ENCODE data around the gene HECTD4. TPM values are rescaled to one million over a fixed set of nuclear protein-coding genes. Genes with fewer than 3 reads are reported as not detected.

Gene HECTD4
- polyA plus RNA-seq, 1 donor from 2014 or later: 15.8 TPM

- no peaks in the 10 kb centered on the region for H3K9me3 ChIP-seq (ENCODE audit: low read length)
- peaks cover 2% of the 10 kb centered on the region for H3F3A ChIP-seq (ENCODE audit: insufficient read depth, low read length, poor library complexity, severe bottlenecking)
- no peak overlapping the region for H2AFZ ChIP-seq (ENCODE audit: low read depth, low read length)
- no peak overlapping the region for H3K9ac ChIP-seq (ENCODE audit: low read length)
- H3K4me3 ChIP-seq (ENCODE audit: low read length): no peak overlapping the region
- H3K4me2 ChIP-seq (ENCODE audit: low read length): no peak overlapping the region
- TF ChIP-seq EP300 (conservative IDR thresholded peaks at IDR 0.05; ENCODE audit: poor library complexity, severe bottlenecking): no peak
- H3K27ac ChIP-seq (ENCODE audit: low read length): no peak overlapping the region
- H3K79me2 ChIP-seq (replicated peaks; ENCODE audit: insufficient read depth, low read length): no peaks in the 10 kb centered on the region
- no peaks in the 10 kb centered on the region for H3K9me2 ChIP-seq (ENCODE audit: insufficient read depth, low read length)
- no peaks in the 10 kb centered on the region for H4K20me1 ChIP-seq (ENCODE audit: insufficient read depth)
- no peaks in the 10 kb centered on the region for H3K27me3 ChIP-seq (ENCODE audit: insufficient read depth, low read depth, low read length)
- H3K36me3 ChIP-seq (ENCODE audit: insufficient read depth, low read length): peaks cover 8% of the 10 kb centered on the region
Observed at GRCh38 chr12:112401903-112402498, 19.8 kb upstream of the HECTD4 start.

GRCh38 chr12:112401054-112401453, 18.8 kb upstream of the HECTD4 start:
- Histone ChIP-seq H3K36me3 (ENCODE audit: insufficient read depth, low read length) (peaks cover 8% of the 10 kb centered on the region), H3F3A (ENCODE audit: insufficient read depth, low read length, poor library complexity, severe bottlenecking) (no peaks in the 10 kb centered on the region), H3K4me2 (ENCODE audit: low read length) (no peak overlapping the region), H2AFZ (ENCODE audit: low read depth, low read length) (no peak overlapping the region), H3K9me2 (ENCODE audit: insufficient read depth, low read length) (no peaks in the 10 kb centered on the region), H3K27me3 (ENCODE audit: insufficient read depth, low read depth, low read length) (no peaks in the 10 kb centered on the region), H4K20me1 (ENCODE audit: insufficient read depth) (no peaks in the 10 kb centered on the region), H3K9ac (ENCODE audit: low read length) (no peak overlapping the region), H3K4me3 (ENCODE audit: low read length) (no peak overlapping the region), H3K79me2 (replicated peaks; ENCODE audit: insufficient read depth, low read length) (no peaks in the 10 kb centered on the region), H3K9me3 (ENCODE audit: low read length) (no peaks in the 10 kb centered on the region), H3K27ac (ENCODE audit: low read length) (no peak overlapping the region)
- TF ChIP-seq EZH2 (IDR thresholded peaks at IDR 0.05; ENCODE audit: borderline replicate concordance, insufficient read depth, low read length, poor library complexity, severe bottlenecking) (no peak), RAD21 (conservative IDR thresholded peaks at IDR 0.05) (no peak), SMC3 (conservative IDR thresholded peaks at IDR 0.05; ENCODE audit: poor library complexity) (no peak), REST (IDR thresholded peaks at IDR 0.05; ENCODE audit: borderline replicate concordance) (no peak), MXI1 (conservative IDR thresholded peaks at IDR 0.05; ENCODE audit: poor library complexity, severe bottlenecking) (no peak), CTCF (IDR thresholded peaks at IDR 0.05; ENCODE audit: poor library complexity, severe bottlenecking) (no peak), POLR2AphosphoS5 (IDR thresholded peaks at IDR 0.05) (no peak), TAF1 (IDR thresholded peaks at IDR 0.05; ENCODE audit: low read depth) (no peak), EP300 (conservative IDR thresholded peaks at IDR 0.05; ENCODE audit: poor library complexity, severe bottlenecking) (no peak)

All from neural cell (in vitro differentiated cells).